PC-3 (cell line): ENCODE data around the gene CTNNA3. TPM values are rescaled to one million over a fixed set of nuclear protein-coding genes. Genes with fewer than 3 reads are reported as not detected.

ENCODE experiments used
- ATAC-seq: fragments of 200-7000 bp; cut with Tn5 transposase; 2 replicates; pipeline ENCODE4 v1.9.1; 2020; ENCODE audit warnings: mild to moderate bottlenecking, moderate library complexity
- BruUV-seq: library from RNA; stranded (reverse); fragments of 400-500 nt; replicated peaks from 2 replicates; lab custom pipeline; 2021; lab: Mats Ljungman, UMichigan
- CTCF ChIA-PET: fragments of 300-600 bp; sonication (Branson Sonifier 250); formaldehyde crosslinking; loops from one replicate; lab custom pipeline; 2022; ENCODE audit warnings: antibody characterized with exemption; lab: Charles Lee
- POLR2A ChIA-PET: fragments of 300-600 bp; sonication (Branson Sonifier 250); formaldehyde crosslinking; loops from one replicate; lab custom pipeline; 2022; ENCODE audit warnings: antibody characterized with exemption; ENCODE audit not compliant: unreplicated experiment; lab: Charles Lee
- DNase-seq: peaks from one replicate; pipeline ENCODE4 v3.0.0-alpha.2; 2015
- H2AFZ ChIP-seq: fragments of 300-600 bp; sonication (generic); 2 replicates; pipeline ENCODE4 v1.6.0; 2016; ENCODE audit warnings: antibody characterized with exemption, low read length
- H3F3A ChIP-seq: fragments of 300-600 bp; sonication (generic); one replicate; pipeline ENCODE4 v1.6.0; 2017; ENCODE audit warnings: antibody characterized with exemption, low read length, control low read depth, mild to moderate bottlenecking; ENCODE audit not compliant: unreplicated experiment
- H3K27ac ChIP-seq: fragments of 300-600 bp; sonication (generic); 2 replicates; pipeline ENCODE4 v1.5.1; 2016; ENCODE audit warnings: mild to moderate bottlenecking, low read length
- H3K27me3 ChIP-seq: fragments of 300-600 bp; sonication (generic); 2 replicates; pipeline ENCODE4 v1.6.1; 2016; ENCODE audit warnings: low read length, mixed read lengths
- H3K36me3 ChIP-seq: fragments of 300-600 bp; sonication (generic); 2 replicates; pipeline ENCODE4 v1.6.1; 2016; ENCODE audit warnings: low read depth, mixed run types, low read length, mixed read lengths
- H3K4me1 ChIP-seq: fragments of 300-600 bp; sonication (generic); 2 replicates; pipeline ENCODE4 v1.5.1; 2016; ENCODE audit warnings: low read length; ENCODE audit not compliant: insufficient read depth
- H3K4me2 ChIP-seq: fragments of 300-600 bp; sonication (generic); 2 replicates; pipeline ENCODE4 v1.6.0; 2016; ENCODE audit warnings: low read length
- H3K4me3 ChIP-seq: fragments of 300-600 bp; sonication (generic); 2 replicates; pipeline ENCODE4 v1.5.1; 2016; ENCODE audit warnings: mild to moderate bottlenecking, low read length, mixed read lengths
- H3K79me2 ChIP-seq: fragments of 300-600 bp; sonication (generic); 2 replicates; pipeline ENCODE4 v1.6.1; 2017; ENCODE audit warnings: low read length, mixed read lengths
- H3K9ac ChIP-seq: fragments of 300-600 bp; sonication (generic); 2 replicates; pipeline ENCODE4 v1.6.0; 2016; ENCODE audit warnings: mild to moderate bottlenecking, low read length
- H3K9me2 ChIP-seq: fragments of 300-600 bp; sonication (generic); replicated peaks from 2 replicates; pipeline ENCODE4 v1.6.1; 2016; ENCODE audit warnings: mixed run types, low read length, mixed read lengths
- H3K9me3 ChIP-seq: fragments of 300-600 bp; sonication (generic); 2 replicates; pipeline ENCODE4 v1.6.1; 2016; ENCODE audit warnings: low read length, mixed read lengths
- H4K20me1 ChIP-seq: fragments of 300-600 bp; sonication (generic); 2 replicates; pipeline ENCODE4 v1.6.1; 2016; ENCODE audit warnings: low read length, mixed read lengths
- CTCF ChIP-seq: fragments of 300-600 bp; sonication (generic); conservative IDR thresholded peaks from 2 replicates; pipeline ENCODE4 v1.5.1; 2017; ENCODE audit warnings: antibody characterized with exemption, low read depth, mild to moderate bottlenecking, low read length
- EZH2 ChIP-seq: fragments of 300-600 bp; sonication (generic); IDR thresholded peaks from one replicate; pipeline ENCODE4 v1.6.1; 2017; ENCODE audit warnings: antibody characterized with exemption, mild to moderate bottlenecking, low read length; ENCODE audit not compliant: unreplicated experiment
- EZH2phosphoT487 ChIP-seq: fragments of 300-600 bp; sonication (generic); IDR thresholded peaks from 2 replicates; pipeline ENCODE4 v1.6.1; 2018; ENCODE audit warnings: mild to moderate bottlenecking, antibody characterized with exemption, low read length, borderline replicate concordance
- intact Hi-C: fragments of 100-400 bp; cut with micrococcal nuclease; formaldehyde crosslinking; loops from 2 replicates; pipeline ENCODE4 v1.9.0; 2023
- total RNA-seq: library from RNA; depleted of rRNA; stranded (reverse); fragments of >200 nt; gene quantifications from 2 replicates; pipeline ENCODE4 v1.2.3, GENCODE V29; 2014

Gene CTNNA3
- total RNA-seq, 1 experiment from 2014 or later = 1.9 TPM

- TF ChIP-seq EZH2 (no peak), CTCF (no peak), EZH2phosphoT487 (no peak)
- H3K27ac ChIP-seq = no peak overlapping the region
- no peaks in the 10 kb centered on the region for H3K36me3 ChIP-seq
- no TSS peak for BruUV-seq
- H3K4me3 ChIP-seq = no peak overlapping the region
- H2AFZ ChIP-seq = no peak overlapping the region
- H3K9me2 ChIP-seq = no peaks in the 10 kb centered on the region
- H3K79me2 ChIP-seq = no peaks in the 10 kb centered on the region
- no peak for ATAC-seq
- peak; percentile 39 for DNase-seq
- ChIA-PET POLR2A (interaction anchor here (0.6 kb wide), 1 partner anchor 855 kb away, joined by 3 read pairs; no protein-coding TSS in a partner anchor), CTCF (no interaction called here)
- H3K27me3 ChIP-seq = peaks cover 13% of the 10 kb centered on the region
- intact Hi-C loops = loop anchor here (5.0 kb wide), 2 partner anchors 86 to 411 kb away; no protein-coding TSS in a partner anchor
- no peaks in the 10 kb centered on the region for H4K20me1 ChIP-seq
- H3K9me3 ChIP-seq = no peaks in the 10 kb centered on the region
- H3K4me1 ChIP-seq = peaks cover 20% of the 10 kb centered on the region
- H3K9ac ChIP-seq = no peak overlapping the region
- H3F3A ChIP-seq = no peaks in the 10 kb centered on the region
- no peak overlapping the region for H3K4me2 ChIP-seq
Measured at GRCh38 chr10:66928776-66929175, 767.2 kb downstream of the CTNNA3 start.

GRCh38 chr10:66927971-66928770, 767.8 kb downstream of the CTNNA3 start:
- Histone ChIP-seq H3K36me3 (no peaks in the 10 kb centered on the region), H3K4me1 (peaks cover 20% of the 10 kb centered on the region), H3K4me2 (no peak overlapping the region), H2AFZ (no peak overlapping the region), H3F3A (no peaks in the 10 kb centered on the region), H4K20me1 (no peaks in the 10 kb centered on the region), H3K27ac (no peak overlapping the region), H3K27me3 (peaks cover 10% of the 10 kb centered on the region), H3K9ac (no peak overlapping the region), H3K79me2 (no peaks in the 10 kb centered on the region), H3K9me2 (no peaks in the 10 kb centered on the region), H3K9me3 (no peaks in the 10 kb centered on the region), H3K4me3 (no peak overlapping the region)
- no TSS peak for BruUV-seq
- intact Hi-C loops = loop anchor here (5.0 kb wide), 2 partner anchors 86 to 411 kb away; no protein-coding TSS in a partner anchor
- ChIA-PET CTCF (no interaction called here), POLR2A (interaction anchor here (0.6 kb wide), 1 partner anchor 195 kb away, joined by 3 read pairs; no protein-coding TSS in a partner anchor)
- DNase-seq (no peak), ATAC-seq (no peak)
- no peak for TF ChIP-seq EZH2

GRCh38 chr10:66927251-66927935, 768.6 kb downstream of the CTNNA3 start:
- Histone ChIP-seq H3K4me2 (no peak overlapping the region), H2AFZ (no peak overlapping the region), H3K36me3 (no peaks in the 10 kb centered on the region), H3K79me2 (no peaks in the 10 kb centered on the region), H3F3A (no peaks in the 10 kb centered on the region), H4K20me1 (no peaks in the 10 kb centered on the region), H3K27ac (no peak overlapping the region), H3K27me3 (peaks cover 6% of the 10 kb centered on the region; the same call in 1 of the 2 replicates), H3K9ac (no peak overlapping the region), H3K9me3 (no peaks in the 10 kb centered on the region), H3K9me2 (no peaks in the 10 kb centered on the region), H3K4me1 (peaks cover 20% of the 10 kb centered on the region), H3K4me3 (no peak overlapping the region)
- CTCF ChIA-PET = interaction anchor here (0.6 kb wide), 1 partner anchor 601 kb away, joined by 3 read pairs; no protein-coding TSS in a partner anchor
- no TSS peak for BruUV-seq
- intact Hi-C loops = loop anchor here (5.0 kb wide), 2 partner anchors 85 to 410 kb away; no protein-coding TSS in a partner anchor
- no peak for ATAC-seq
- TF ChIP-seq EZH2 = no peak
- TF ChIP-seq EZH2phosphoT487 = no peak
- no peak for TF ChIP-seq CTCF
- POLR2A ChIA-PET = interaction anchor here (0.6 kb wide), 2 partner anchors 113 to 196 kb away, joined by 3 read pairs; no protein-coding TSS in a partner anchor
- no peak for DNase-seq
